Measurements from ENCODE around the gene SRRM1.
"Not testable (repeated sequence)": the region's sequence is repeated elsewhere in the genome, so short reads cannot be mapped to it uniquely, and the experiment has no call there.

Gene SRRM1

DNA sequence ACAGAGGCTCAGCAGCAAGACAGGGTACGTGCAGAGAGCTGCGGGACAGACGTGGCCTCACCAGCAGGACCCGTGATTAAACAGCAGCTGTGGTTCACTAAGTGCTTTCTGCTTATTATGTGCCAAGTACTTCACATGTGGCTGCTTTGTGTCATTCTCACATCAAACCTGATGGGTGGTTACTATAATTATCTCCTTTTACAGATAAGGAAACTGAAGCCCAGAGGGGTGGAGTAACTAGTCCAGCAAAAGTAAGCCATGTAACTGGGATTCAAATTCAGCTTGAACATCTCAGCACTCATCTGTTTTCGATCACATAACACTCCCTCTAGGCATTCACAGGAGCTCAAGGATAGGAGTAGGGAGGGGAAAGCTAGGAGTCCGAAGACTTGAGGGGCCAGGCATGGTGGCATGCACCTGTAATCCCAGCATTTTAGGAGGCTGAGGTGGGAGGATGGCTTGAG, 51.3 kb downstream of the SRRM1 start:
- no peak for DNase-seq (ENCODE audit: low spot score)

DNA sequence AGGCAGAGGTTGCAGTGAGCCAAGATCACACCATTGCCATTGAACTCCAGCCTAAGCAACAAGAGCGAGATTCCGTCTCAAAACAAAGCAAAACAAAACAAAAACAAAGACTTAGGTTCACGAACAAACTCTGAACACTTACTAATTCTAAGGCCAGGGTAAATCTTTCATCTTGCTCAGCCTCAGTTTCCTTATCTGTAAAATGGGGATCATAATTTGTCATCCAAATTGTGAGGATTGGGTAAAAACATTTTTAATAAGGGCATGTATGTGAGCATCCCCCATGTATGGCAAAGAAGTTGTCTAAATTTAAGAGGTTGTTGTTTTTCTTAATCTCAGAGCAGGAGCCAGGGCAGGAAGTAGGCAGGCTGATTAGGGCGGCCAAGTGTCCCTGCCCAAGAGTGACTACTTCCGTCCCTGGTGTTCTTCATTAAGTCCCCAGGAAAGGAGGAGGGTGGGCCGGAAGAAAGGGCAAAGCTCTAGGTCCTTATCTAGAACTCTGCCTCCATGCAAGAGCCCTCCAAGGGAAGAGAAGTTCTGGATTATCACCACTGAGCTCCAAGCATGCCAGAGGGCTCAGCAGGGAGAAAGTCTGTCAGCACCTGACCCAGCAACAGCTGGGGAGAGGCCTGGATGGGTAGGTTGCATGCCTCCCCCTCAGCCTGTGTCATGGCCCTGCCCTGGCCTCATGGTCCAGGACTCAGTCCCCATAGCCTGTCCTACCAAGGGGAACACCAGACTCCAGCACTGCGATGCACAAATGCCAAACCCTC, 52.3 kb downstream of the SRRM1 start:
- no peak for DNase-seq (ENCODE audit: low spot score)

DNA sequence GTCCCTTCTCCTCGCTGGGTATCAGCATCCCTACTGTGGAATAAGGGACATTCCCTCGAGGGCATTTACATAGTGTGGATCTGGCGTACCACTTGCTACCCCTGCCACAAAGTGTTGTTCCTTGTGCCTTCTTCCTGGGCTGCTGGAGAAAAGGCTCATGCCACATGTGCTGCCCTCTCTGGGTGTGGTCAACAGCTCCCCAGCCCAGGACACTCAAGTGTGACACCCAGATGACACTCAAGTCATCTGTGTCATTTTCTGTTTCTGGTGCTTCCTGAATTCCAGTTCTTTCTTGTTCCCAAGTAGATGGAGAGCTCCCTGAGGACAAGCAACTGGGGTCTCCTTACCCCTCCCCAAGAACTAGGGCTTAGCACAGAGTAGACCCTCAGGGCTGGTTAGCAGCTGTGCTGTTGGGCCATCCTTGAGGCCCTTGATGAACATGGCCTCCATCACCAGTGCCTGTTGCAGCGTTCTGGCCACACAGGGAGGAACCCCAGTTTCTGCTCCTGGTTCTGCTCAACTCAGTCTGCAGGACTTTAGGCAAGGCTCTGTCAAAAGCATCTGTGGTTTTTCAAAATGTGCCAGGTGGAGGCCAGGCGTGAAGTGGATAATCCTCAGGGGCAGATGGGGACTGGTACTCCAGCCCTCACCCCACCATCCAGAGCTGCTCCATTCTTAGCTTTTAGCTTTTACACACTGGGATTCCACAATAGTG, 53.1 kb downstream of the SRRM1 start:
- DNase-seq (ENCODE audit: low spot score), result no peak

DNA sequence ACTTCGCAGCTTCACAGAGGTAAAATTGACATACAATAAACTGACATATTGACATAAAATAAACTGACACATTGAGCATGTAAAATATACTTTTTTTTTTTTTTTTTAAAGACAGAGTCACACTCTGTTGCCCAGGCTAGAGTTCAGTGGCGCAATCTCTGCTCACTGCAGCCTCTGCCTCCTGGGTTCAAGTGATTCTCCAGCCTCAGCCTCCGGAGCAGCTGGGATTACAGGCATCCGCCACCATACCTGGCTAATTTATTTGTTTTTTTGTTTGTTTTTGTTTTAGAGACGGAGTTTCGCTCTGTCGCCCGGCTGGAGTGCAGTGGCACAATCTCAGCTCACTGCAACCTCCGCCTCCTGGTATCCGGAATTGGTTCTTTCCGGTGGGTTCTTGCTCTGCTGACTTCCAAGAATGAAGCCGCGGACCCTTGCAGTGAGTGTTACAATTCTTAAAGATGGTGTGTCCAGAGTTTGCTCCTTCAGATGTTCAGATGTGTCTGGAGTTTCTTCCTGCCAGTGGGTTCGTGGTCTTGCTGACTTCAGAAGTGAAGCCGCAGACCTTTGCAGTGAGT, 53.7 kb downstream of the SRRM1 start:
- no peak for DNase-seq (ENCODE audit: low spot score)

DNA sequence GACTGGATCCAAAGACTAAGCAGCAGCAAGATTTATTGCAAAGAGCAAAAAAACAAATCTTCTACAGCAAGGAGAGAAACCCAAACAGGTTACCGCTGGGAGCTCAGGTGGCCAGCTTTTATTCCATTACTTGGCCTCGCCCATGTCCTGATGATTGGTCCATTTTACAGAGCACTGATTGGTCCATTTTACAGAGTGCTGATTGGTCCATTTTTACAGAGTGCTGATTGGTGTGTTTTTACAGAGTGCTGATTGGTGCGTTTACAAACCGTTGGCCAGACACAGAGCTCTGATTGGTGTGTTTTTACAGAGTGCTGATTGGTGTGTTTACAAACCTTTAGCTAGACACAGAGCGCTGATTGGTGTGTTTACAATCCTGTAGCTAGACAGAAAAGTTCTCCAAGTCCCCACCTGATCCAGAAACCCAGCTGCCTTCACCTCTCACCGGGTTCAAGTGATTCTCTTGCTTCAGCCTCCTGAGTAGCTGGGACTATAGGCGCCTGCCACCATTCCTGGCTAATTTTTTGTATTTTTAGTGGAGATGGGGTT, 54.4 kb downstream of the SRRM1 start:
- DNase-seq (ENCODE audit: low spot score), result not testable (repeated sequence)

DNA sequence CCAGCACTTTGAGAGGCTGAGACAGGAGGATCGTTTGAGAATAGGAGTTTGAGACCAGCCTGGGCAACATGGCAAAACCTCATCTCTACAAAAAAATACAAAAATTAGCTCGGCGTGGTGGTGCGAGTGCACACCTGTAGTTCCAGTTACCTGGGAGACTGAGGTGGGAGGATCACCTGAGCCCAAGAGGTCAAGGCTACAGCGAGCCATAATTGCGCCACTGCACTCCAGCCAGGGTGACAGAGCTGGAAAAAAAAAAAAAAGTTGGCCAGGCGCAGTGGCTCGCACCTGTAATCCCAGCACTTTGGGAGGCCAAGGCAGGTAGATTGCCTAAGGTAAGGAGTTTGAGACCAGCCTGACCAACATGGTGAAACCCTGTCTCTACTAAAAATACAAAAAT, 55.2 kb downstream of the SRRM1 start:
- DNase-seq (ENCODE audit: low spot score), result not testable (repeated sequence)

DNA sequence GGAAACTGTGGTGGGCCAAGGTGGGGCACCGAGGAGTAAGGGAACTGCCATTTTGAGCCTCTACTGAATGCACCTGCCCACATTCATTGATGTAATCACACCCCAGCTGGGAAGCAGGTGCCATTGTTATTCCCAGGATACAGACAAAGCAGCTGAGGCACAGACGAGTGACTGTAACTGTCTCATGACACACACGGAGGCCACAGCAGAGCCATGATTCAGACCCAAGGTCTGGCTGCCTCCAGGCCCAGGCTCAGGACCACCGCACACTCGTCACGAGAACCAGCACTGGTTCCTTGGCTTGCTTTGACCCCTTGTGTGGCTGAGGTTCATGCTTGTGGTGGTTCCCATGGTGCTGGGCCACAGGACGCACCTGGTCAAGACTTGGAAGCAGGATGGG, 56.5 kb downstream of the SRRM1 start:
- no peak for DNase-seq (ENCODE audit: low spot score)

DNA sequence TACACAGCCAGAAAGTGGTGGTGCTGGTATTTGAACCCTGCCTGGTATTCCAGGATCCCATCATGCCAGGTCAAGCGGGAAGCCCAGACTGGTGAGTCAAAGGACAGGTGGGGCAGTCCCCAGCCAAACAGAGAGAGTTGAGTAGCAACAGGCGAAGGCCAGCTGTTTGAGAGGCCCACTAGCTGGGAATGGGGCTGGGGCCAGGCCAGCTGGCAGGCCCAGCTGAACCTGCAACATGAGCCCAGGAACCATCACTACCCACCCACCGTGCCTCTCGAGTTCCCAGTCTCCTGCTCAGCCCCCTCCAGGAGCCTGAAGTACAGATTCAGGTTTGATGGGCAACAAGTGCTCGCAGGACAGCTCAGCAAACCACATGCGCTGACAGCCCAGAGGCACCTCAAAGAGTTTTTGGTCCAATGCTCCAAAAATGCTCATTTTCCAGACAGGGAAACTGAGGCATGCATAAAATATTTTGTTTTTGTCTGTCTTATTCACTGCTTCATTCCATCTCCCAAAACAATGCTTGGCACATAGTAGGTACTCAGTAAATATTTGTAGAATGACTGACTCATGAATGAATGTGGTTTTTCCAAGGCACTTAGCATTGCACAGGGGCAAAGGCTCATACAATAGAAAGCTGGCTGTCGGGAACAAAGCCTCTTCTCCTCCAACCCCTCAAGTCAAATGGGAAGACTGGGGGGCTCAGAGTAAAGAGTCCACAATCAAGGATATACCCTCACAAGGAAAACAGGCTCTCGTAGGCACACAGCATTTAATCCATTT, 59.6 kb downstream of the SRRM1 start:
- DNase-seq (ENCODE audit: low spot score), result no peak

DNA sequence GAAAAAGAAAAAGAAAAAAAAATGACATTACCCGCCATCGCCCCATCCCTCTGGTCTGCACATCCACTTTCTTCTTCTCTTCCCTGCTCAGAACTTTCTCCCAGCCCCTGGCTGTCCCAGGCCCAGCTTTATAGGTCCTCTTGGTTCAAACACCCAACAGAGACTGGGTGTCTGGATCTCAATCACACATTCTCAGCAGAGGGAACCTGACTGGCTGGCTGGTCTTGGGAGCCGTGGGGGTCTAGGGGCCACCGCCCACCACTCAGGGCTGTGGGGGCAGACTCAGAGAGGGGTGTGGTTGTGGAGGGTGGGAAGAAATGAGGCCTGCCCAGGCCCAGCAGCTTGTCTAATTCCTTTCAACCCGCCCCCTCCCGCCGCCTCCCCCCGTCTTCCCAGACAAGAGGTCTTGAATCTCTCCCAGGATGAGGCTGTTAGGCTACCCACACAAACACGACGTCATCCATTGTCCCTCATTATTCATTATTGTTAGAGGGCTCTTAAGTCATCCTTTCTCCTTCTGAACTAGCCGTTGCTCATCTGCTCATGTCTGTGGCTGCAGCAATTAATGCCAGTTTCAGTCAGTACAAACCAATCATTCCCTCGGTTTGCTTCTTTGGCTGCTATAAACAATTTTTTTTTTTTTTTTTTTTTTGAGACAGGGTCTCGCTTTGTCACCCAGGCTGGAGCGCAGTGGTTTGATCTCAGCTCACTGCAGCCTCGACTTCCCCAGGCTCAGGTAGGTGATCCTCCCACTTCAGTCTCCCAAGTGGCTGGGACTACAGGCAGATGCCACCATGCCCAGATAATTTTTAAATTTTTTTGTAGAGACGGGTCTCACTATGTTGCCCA, 61.5 kb downstream of the SRRM1 start:
- DNase-seq (ENCODE audit: low spot score), result no peak

DNA sequence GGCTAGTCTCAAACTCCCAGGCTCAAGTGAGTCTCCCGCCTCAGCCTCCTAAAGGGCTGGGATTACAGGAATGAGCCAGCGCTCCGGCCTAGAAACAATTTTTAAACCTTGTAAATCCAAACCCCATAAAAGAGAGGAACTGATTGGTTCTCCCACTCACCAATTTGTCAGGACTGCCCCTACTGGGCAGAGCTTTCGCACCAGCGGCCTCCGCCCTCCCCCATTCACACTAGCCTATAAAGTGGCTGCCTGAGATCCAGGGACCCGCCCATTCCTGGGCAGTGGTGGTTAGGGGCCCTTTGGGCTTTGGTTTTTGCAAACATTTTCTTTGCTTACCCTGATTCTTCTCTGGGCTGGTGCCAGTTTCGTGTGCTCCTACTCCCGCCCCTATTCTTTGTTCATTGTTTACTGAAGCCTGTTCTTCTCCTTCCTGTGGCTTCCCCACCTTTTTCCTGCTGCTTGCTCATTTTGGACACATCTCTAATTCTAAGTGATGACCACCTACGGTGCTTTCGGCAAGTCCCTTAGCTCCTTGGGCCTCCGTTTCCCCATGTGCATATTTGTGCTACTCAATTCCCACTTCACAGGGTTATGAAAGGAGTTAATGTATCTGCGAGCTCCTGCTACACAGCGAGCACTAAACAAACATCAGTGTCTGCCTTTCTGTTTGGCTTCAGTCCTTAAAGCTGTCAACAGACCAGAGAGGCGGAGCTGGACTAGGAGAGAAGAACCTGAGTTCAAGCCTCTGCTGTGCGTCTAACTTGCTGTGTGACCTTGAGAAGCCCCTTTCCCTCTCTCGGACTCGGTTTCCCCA, 62.4 kb downstream of the SRRM1 start:
- no peak for DNase-seq (ENCODE audit: low spot score)

DNA sequence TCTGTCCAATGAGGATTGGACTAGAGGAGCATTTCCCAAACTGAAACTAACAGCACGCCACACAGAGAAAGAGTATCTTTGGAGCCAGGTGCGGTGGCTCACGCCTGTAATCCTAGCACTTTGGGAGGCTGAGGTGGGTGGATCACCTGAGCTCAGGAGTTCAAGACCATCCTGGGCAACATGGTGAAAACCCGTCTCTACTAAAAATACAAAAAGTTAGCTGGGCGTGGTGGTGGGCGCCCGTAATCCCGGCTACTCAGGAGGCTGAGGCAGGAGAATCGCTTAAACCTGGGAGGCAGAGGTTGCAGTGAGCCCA, 62.9 kb downstream of the SRRM1 start:
- not testable (repeated sequence) for DNase-seq (ENCODE audit: low spot score)

DNA sequence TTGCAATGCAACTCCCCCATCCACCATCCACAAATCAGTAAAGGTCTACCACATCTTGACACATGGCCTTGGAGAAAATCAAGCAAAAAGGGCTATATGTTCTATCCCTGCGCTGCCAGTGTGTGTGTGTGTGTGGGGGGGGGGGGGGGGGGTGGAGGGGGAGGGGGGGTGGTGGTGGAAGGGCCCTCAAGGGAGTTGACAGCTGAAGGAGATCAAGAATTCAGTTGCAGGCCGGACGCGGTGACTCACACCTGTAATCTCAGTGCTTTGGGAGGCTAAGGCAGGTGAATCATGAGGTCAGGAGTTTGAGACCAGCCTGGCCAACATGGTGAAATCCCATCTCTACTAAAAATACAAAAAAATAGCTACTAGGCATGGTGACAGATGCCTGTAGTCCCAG, 64.6 kb downstream of the SRRM1 start:
- no peak for DNase-seq (ENCODE audit: low spot score)

DNA sequence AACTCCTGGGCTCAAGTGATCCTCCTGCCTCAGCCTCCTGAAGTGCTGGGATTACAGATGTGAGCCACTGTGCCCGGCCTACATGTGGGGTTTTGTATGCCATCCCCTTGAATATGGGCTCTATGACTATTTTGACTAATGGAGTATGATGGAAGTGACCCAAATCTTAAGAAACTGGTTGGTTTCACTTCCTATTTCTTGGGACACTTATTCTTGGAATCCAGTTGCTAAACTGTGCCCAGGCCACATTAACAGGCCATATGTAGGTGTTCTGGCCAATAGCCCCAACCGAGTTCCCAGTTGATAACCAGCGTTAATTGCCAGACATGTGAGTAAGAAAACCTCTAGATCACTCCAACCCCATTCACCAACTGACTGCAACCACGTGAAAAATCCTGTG, 65.8 kb downstream of the SRRM1 start:
- DNase-seq (ENCODE audit: low spot score), result no peak

DNA sequence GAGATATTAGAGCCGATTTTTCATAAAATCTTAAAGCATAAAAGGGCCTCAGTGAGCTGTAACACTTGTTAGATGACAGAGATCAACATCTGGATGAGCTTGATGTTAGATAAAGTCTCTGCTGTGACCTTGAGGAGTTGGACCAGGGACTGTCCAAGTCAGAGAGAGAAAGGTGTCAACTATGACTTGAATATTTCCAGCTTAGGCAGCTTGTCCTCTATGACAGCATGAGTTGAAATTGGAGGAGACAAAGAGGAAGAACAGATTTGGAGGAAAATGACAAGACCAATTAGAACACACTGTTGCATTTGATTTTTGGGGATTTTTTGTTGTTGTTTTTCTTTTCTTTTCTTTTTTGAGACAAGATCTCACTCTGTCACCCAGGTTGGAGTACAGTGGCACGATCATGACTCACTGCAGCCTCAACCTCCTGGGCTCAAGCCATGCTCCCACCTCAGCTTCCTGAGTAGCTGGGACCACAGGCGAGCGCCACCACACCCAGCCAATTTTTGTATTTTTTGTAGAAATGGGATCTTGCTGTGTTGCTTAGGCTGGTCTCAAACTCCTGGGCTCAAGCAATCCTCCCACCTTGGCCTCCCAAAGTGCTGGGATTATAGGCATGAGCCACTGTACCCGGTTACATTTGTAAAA, 66.8 kb downstream of the SRRM1 start:
- no peak for DNase-seq (ENCODE audit: low spot score)

DNA sequence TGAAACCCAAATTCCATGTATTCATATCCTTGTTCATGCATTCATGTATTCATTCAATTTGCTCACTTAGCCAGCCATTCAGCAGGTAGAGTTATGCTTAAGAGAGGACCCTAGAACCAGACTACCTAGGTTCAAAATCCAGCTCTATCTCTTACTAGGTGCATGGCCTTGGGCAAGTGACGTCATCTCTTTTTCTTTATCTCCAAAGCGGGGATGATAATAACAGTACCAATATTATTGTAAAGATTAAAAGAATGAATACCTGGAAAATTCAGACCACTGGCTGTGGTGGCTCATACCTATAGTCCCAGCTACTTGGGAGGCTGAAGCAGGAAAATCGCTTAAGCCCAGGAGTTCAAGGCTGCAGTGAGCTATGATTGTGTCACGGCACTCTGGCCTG, 68.2 kb downstream of the SRRM1 start:
- DNase-seq (ENCODE audit: low spot score), result no peak

DNA sequence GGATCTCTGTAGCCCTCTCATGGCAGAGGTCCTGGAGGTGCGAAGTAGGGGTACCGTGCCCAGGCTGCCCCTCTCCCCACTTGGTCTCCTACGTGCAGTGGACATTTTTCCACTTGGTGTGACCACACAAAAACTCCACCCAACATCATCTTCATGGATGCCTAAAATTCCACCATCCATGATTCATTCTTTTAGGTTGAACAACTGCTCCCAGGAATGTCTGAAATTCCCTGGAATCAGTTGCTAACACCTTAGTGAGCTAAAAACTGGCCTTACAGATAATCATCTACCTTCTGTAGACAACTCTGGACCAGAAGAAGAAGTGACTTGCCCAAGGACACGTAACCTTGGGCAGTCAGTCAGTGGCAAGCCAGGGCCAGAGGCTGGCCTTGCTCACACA, 70.1 kb downstream of the SRRM1 start:
- peak; percentile 62 for DNase-seq (ENCODE audit: low spot score)

DNA sequence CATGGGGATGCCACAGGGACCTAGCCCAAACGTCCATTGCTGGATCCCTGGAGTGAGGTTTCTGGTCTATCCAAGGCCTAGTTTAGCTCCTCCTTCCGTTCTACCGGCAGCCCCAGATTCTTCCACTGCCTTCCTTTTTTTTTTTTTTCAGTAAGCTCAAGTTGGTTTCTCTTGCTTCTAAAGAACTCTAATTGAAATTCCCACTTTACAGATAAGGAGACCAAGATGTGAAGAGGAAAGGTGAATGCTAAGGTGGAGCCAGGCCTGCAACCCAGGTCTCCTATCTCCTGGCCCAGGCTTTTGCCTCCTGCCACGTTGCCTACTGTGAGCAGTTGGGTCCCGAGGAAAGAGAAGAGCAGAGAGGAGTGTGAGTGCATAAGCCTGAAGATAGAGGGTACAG, 70.6 kb downstream of the SRRM1 start:
- DNase-seq (ENCODE audit: low spot score), result no peak

DNA sequence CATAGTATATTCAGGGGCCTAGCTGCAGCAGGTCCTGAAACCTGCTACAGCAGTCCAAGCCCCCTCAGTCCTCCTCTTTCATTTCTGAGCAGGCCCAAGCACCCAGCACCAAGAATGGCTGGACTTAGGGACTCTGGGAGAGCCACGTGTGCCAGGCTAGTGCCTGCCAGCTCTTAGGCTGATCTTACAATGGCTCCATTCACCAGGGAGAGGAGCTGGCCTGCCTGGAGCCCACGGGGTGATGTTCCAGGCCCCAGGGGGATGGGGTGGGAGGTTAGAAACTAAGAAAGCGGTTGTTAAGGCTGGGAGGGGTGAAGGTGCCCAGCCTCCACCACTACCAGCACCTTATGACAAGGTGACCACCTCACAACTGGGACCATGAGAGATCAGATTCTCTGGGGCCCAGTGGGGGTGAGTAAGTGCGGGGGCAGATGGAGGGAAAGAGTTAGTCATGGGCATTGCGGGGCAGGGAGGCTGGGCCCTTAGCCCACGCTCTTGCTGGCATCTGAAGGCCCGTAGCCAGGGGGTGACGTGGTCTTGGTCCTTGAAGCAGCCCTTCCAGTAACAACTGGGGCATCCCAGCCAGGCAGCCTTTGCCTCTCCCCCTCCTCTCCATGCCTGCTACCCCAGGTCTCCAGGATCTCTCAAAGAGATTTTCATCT, 71.9 kb downstream of the SRRM1 start:
- no peak for DNase-seq (ENCODE audit: low spot score)

DNA sequence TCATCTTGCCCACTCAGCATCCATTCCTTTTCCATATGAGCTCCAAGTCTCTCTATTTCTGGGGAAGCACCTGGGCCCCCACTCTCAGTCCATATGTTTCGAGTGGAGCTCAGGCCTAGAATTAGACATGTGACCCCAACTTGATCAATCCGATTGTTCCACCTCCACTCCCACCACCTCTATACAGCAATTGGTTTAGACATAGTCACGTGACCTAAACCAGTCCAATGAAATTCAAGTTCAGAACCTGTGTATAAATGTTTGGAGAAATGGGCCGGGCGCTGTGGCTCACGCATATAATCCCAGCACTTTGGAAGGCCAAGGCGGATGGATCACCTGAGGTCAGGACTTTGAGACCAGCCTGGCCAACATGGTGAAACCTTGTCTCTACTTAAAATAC, 72.6 kb downstream of the SRRM1 start:
- DNase-seq (ENCODE audit: low spot score), result no peak
